Osteoblast (primary cell): ENCODE data around the gene ANAPC4. TPM values are rescaled to one million over a fixed set of nuclear protein-coding genes. Genes with fewer than 3 reads are reported as not detected.
A peak's percentile ranks its signal among the peaks of the same experiment; 100 is the strongest.

Experiments
- DNase-seq: peaks from one replicate; pipeline ENCODE4 v3.0.0; 2011; ENCODE audit warnings: low spot score, mixed read lengths; ENCODE audit not compliant: insufficient read length; ENCODE audit errors: missing footprints
- H2AFZ ChIP-seq: 2 replicates; pipeline ENCODE4 v1.6.0; 2011; ENCODE audit warnings: mild to moderate bottlenecking, low read length
- H3K27ac ChIP-seq: 2 replicates; pipeline ENCODE4 v1.5.1; 2011; ENCODE audit warnings: mild to moderate bottlenecking, low read depth, low read length, moderate library complexity
- H3K27me3 ChIP-seq: 2 replicates; pipeline ENCODE4 v1.6.0; 2012; ENCODE audit warnings: mild to moderate bottlenecking, control low read depth, inconsistent platforms, low read length, moderate library complexity; ENCODE audit not compliant: insufficient read depth
- H3K36me3 ChIP-seq: 2 replicates; pipeline ENCODE4 v1.5.1; 2011; ENCODE audit warnings: mild to moderate bottlenecking, low read length, control low read depth, moderate library complexity; ENCODE audit not compliant: insufficient read depth
- H3K4me1 ChIP-seq: 2 replicates; pipeline ENCODE4 v1.5.1; 2011; ENCODE audit warnings: mild to moderate bottlenecking, low read length, control low read depth, moderate library complexity; ENCODE audit not compliant: insufficient read depth
- H3K4me2 ChIP-seq: 2 replicates; pipeline ENCODE4 v1.6.0; 2011; ENCODE audit warnings: mild to moderate bottlenecking, low read length; ENCODE audit not compliant: insufficient read depth
- H3K4me3 ChIP-seq: fragments of 200-600 bp; sonication (generic); 3 replicates; pipeline ENCODE4 v1.5.1; 2012; ENCODE audit warnings: mild to moderate bottlenecking, low read length, inconsistent platforms; ENCODE audit not compliant: insufficient read depth
- H3K79me2 ChIP-seq: 2 replicates; pipeline ENCODE4 v1.6.0; 2012; ENCODE audit warnings: mild to moderate bottlenecking, low read length, control low read depth, inconsistent platforms; ENCODE audit not compliant: insufficient read depth
- H3K9me3 ChIP-seq: 2 replicates; pipeline ENCODE4 v1.5.1; 2011; ENCODE audit warnings: low read depth, low read length, control low read depth
- H4K20me1 ChIP-seq: 2 replicates; pipeline ENCODE4 v1.6.0; 2012; ENCODE audit warnings: mild to moderate bottlenecking, low read length, control low read depth; ENCODE audit not compliant: insufficient read depth
- total RNA-seq: library from RNA; depleted of rRNA; stranded (reverse); fragments of >200 nt; gene quantifications from 2 replicates; pipeline ENCODE4 v1.2.3, GENCODE V29; 2012
- TF ChIP-seq, protein P1 (sequence below): IDR thresholded peaks from 2 replicates; pipeline ENCODE4 v1.5.1; 2011; ENCODE audit warnings: mild to moderate bottlenecking, low read depth, low read length, moderate library complexity; ENCODE audit errors: extremely low read depth

The ANAPC4 gene
- total RNA-seq, 1 donor, result 28.2 TPM

DNA sequence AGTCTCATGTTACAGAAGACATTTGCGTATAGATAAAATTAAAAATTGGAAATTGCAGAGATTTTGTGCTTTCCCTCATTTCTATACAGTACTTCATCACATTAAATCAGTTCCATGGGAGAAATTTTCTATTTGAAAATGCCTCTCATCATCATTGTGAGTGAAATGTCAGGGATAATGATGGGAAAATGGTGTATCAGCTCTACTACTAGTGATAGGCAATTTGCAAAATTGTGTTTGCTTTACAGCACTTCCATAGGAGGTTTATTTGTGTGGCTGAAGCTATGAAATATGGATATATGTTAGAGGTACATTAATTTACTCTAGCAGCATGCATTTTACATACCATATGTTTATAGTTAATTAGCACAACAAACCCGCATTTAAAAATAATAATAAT, 21.0 kb upstream of the ANAPC4 start:
- no peak overlapping the region for H2AFZ ChIP-seq
- H3K9me3 ChIP-seq, result no peaks in the 10 kb centered on the region
- no peaks in the 10 kb centered on the region for H3K27me3 ChIP-seq
- H3K79me2 ChIP-seq, result no peaks in the 10 kb centered on the region
- H3K27ac ChIP-seq, result no peak overlapping the region
- H3K4me3 ChIP-seq, result no peak overlapping the region
- H4K20me1 ChIP-seq, result no peaks in the 10 kb centered on the region
- no peaks in the 10 kb centered on the region for H3K36me3 ChIP-seq
- no peak overlapping the region for H3K4me2 ChIP-seq
- peaks cover 7% of the 10 kb centered on the region for H3K4me1 ChIP-seq
- no peak for DNase-seq
- TF ChIP-seq, protein P1, sequence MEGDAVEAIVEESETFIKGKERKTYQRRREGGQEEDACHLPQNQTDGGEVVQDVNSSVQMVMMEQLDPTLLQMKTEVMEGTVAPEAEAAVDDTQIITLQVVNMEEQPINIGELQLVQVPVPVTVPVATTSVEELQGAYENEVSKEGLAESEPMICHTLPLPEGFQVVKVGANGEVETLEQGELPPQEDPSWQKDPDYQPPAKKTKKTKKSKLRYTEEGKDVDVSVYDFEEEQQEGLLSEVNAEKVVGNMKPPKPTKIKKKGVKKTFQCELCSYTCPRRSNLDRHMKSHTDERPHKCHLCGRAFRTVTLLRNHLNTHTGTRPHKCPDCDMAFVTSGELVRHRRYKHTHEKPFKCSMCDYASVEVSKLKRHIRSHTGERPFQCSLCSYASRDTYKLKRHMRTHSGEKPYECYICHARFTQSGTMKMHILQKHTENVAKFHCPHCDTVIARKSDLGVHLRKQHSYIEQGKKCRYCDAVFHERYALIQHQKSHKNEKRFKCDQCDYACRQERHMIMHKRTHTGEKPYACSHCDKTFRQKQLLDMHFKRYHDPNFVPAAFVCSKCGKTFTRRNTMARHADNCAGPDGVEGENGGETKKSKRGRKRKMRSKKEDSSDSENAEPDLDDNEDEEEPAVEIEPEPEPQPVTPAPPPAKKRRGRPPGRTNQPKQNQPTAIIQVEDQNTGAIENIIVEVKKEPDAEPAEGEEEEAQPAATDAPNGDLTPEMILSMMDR, result no peak

DNA sequence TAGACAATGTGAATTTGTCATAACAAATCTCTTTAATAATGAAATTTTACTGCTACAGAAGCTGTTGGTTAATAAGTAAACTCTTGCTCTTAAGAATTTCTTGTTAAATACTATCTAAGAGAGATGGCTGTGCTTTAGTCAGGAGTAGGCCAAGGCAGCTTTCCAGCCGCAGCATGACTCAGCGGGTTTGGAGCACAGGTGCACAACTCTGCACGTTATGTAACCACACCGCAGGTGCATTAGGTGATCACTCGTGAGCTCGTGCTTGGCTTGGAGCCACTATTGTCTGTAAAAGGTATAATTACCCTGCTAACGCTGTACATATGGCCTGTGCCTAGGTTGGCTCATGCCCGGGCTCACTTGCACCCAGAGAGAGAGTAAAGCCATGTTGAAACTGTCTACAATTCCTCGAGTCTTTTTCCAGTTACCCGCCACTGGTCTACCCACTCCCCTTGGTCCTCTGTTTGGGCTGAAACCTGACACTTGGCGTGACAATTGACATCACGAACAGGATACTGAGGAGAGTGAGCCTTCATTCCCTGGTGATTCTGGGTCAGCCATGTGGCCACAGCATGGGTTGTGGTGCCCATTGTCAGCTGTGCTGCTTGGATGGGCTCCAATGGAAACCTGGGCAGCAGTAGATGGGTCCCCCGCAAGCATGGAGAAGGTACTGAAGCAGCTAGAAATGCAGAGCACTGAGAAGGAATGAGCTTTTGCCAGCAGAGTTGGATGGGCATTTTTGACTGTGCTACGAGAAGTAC, 18.4 kb upstream of the ANAPC4 start:
- no peaks in the 10 kb centered on the region for H3K4me1 ChIP-seq
- no peak overlapping the region for H3K4me3 ChIP-seq
- H3K36me3 ChIP-seq, result no peaks in the 10 kb centered on the region
- H3K79me2 ChIP-seq, result no peaks in the 10 kb centered on the region
- DNase-seq, result no peak
- H3K4me2 ChIP-seq, result no peak overlapping the region
- H3K27me3 ChIP-seq, result no peaks in the 10 kb centered on the region
- no peak overlapping the region for H2AFZ ChIP-seq
- H4K20me1 ChIP-seq, result no peaks in the 10 kb centered on the region
- H3K9me3 ChIP-seq, result no peaks in the 10 kb centered on the region
- no peak overlapping the region for H3K27ac ChIP-seq
- TF ChIP-seq, protein P1, result no peak

DNA sequence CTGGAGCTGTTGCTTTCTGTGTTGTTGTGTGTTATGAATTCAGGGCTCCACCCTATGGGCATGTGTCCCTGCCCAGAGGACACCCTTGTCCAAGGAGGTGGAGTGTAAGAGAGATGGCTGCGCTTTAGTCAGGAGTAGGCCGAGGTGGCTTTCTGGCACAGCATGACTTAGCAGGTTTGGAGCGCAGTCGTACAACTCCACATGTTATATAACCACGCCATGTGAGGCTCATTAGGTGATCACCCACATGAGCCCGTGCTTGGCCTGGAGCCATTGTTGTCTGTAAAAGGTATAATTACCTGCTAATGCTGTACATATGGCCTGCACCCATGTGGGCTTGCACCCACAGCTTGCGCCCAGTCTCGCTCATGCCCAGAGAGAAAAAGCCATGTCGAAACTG, 15.8 kb upstream of the ANAPC4 start:
- TF ChIP-seq, protein P1, result no peak
- Histone ChIP-seq H3K27ac (no peak overlapping the region), H3K79me2 (no peaks in the 10 kb centered on the region), H3K4me3 (no peak overlapping the region), H3K36me3 (no peaks in the 10 kb centered on the region), H3K4me2 (no peak overlapping the region), H3K4me1 (no peaks in the 10 kb centered on the region), H3K9me3 (no peaks in the 10 kb centered on the region), H3K27me3 (no peaks in the 10 kb centered on the region), H4K20me1 (no peaks in the 10 kb centered on the region), H2AFZ (no peak overlapping the region)
- DNase-seq, result no peak

DNA sequence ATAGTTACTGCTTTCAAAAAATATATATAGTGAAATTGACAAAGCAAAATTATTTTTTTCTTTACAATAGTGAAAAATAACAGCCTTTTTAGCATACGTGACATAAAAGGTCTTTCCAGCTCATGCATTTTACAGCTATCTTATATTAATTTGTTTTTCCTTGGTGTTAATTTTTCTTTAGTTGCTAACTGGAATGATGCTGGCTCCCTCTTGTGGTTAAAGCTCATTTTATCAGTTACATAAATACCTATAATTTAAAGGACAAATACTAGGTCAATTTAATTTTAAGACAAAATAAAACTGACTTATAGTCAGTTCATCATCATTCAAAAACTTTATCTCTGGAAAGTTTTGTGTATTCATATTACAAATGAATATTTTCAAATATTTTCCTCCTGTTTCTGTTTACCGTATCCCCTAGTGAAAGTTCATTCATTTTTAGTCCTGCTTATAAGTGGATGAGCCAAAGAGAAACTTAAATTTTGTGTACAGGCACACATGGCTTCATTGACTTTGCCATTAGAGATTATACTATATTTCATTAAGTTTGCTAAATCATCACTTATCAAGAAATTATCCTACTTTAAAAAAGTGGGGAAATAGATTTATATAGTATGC, 9.9 kb upstream of the ANAPC4 start:
- DNase-seq, result no peak
- no peaks in the 10 kb centered on the region for H3K4me1 ChIP-seq

More for the DNA sequence above, 9.9 kb upstream of the ANAPC4 start:
- H3K36me3 ChIP-seq, result peaks cover 4% of the 10 kb centered on the region
- no peak overlapping the region for H2AFZ ChIP-seq
- no peaks in the 10 kb centered on the region for H3K79me2 ChIP-seq
- no peak overlapping the region for H3K27ac ChIP-seq
- no peak overlapping the region for H3K4me3 ChIP-seq
- H4K20me1 ChIP-seq, result no peaks in the 10 kb centered on the region
- no peak overlapping the region for H3K4me2 ChIP-seq
- H3K27me3 ChIP-seq, result no peaks in the 10 kb centered on the region
- H3K9me3 ChIP-seq, result no peaks in the 10 kb centered on the region
- TF ChIP-seq, protein P1, result peak; percentile 67
